Activated CD4-positive, alpha-beta memory T cell treated with anti-CD3 and anti-CD28 coated beads, Interleukin-2, amount 10 ng/mL, durations not matched to agents 7 days and 5 days (primary cell): ENCODE results near the gene SEMA4A. TPM values are rescaled to one million over a fixed set of nuclear protein-coding genes. Genes with fewer than 3 reads are reported as not detected.
A peak's percentile ranks its signal among the peaks of the same experiment; 100 is the strongest.

Source experiments
- CTCF ChIA-PET: fragments of 350-600 bp; sonication (Branson Sonifier 250); formaldehyde crosslinking; loops from one replicate; lab custom pipeline; 2021; ENCODE audit warnings: antibody characterized with exemption, inconsistent platforms; lab: Charles Lee
- POLR2A ChIA-PET: fragments of 350-600 bp; sonication (Branson Sonifier 250); formaldehyde crosslinking; loops from one replicate; lab custom pipeline; 2021; ENCODE audit warnings: antibody characterized with exemption; lab: Charles Lee
- DNase-seq: peaks from one replicate; pipeline ENCODE4 v3.0.0-alpha.2; 2020
- H3K27ac Mint-ChIP-seq: one replicate; pipeline ENCODE4 v1.8.0; 2021; ENCODE audit warnings: mild to moderate bottlenecking, mixed read lengths
- H3K27me3 Mint-ChIP-seq: one replicate; pipeline ENCODE4 v1.8.0; 2021; ENCODE audit warnings: mixed read lengths
- H3K36me3 Mint-ChIP-seq: one replicate; pipeline ENCODE4 v1.8.0; 2021; ENCODE audit warnings: low read depth, mixed read lengths
- H3K4me1 Mint-ChIP-seq: one replicate; pipeline ENCODE4 v1.8.0; 2021; ENCODE audit warnings: mixed read lengths
- H3K4me3 Mint-ChIP-seq: one replicate; pipeline ENCODE4 v1.8.0; 2021; ENCODE audit warnings: mild to moderate bottlenecking, mixed read lengths
- H3K9me3 Mint-ChIP-seq: one replicate; pipeline ENCODE4 v1.8.0; 2021; ENCODE audit warnings: mixed read lengths
- total RNA-seq, 2 experiments: library from RNA; stranded (reverse); gene quantifications; one replicate each; pipeline ENCODE4 v1.2.3, GENCODE V29; 2021

The SEMA4A gene
- total RNA-seq, 2 experiments from 2014 or later = 20.8 to 21.5 TPM

GRCh38 chr1:156155756-156156510 is 2.5 kb downstream of the SEMA4A start:
- H3K27ac Mint-ChIP-seq = peak overlapping the region; percentile 60
- peaks cover 78% of the 10 kb centered on the region for H3K4me1 Mint-ChIP-seq
- CTCF ChIA-PET = interaction anchor here (0.7 to 2.4 kb wide), 8 partner anchors 10 to 69 kb away, joined by 3 to 9 read pairs (median 4); partner anchors contain the start of gene SLC25A44
- POLR2A ChIA-PET = interaction anchor here (0.9 to 3.2 kb wide), 7 partner anchors 38 to 164 kb away, joined by 3 to 19 read pairs (median 4); partner anchors contain the start of genes PMF1, SLC25A44 and SMG5
- no peaks in the 10 kb centered on the region for H3K27me3 Mint-ChIP-seq
- DNase-seq = no peak
- H3K9me3 Mint-ChIP-seq = no peaks in the 10 kb centered on the region
- peaks cover 7% of the 10 kb centered on the region for H3K36me3 Mint-ChIP-seq
- peak overlapping the region; percentile 76 for H3K4me3 Mint-ChIP-seq

- Mint-ChIP-seq H3K36me3 (peaks cover 11% of the 10 kb centered on the region), H3K4me3 (no peak overlapping the region), H3K4me1 (peaks cover 84% of the 10 kb centered on the region), H3K27ac (peak overlapping the region; percentile 51), H3K27me3 (no peaks in the 10 kb centered on the region), H3K9me3 (no peaks in the 10 kb centered on the region)
- no peak for DNase-seq
- ChIA-PET POLR2A (no interaction called here), CTCF (no interaction called here)
Observed at GRCh38 chr1:156157506-156157905, 4.1 kb downstream of the SEMA4A start.

DNA sequence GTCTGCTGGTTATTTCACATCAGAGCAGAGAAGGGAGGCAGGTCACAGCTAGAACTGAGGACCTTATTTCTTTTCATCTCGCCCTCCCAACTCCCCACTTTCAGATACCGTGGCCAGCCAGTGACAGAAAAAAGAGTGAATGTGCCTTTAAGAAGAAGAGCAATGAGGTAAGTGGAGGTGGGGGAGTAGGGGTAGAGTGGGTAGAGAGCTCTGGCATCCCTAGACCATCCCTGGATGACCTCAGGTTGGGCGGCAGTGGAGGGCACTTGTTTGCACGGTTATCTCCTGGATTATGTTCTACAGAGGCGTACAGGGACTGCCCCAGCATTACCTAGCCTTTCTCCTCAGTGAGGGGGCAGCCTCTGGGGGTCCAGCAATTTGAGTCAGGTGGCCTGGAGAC is 4.6 kb downstream of the SEMA4A start:
- H3K4me3 Mint-ChIP-seq = no peak overlapping the region
- peaks cover 11% of the 10 kb centered on the region for H3K36me3 Mint-ChIP-seq
- peak overlapping the region; percentile 51 for H3K27ac Mint-ChIP-seq
- H3K27me3 Mint-ChIP-seq = no peaks in the 10 kb centered on the region
- H3K9me3 Mint-ChIP-seq = no peaks in the 10 kb centered on the region
- ChIA-PET CTCF (no interaction called here), POLR2A (no interaction called here)
- peaks cover 80% of the 10 kb centered on the region for H3K4me1 Mint-ChIP-seq
- no peak for DNase-seq

- H3K36me3 Mint-ChIP-seq = peaks cover 21% of the 10 kb centered on the region
- peaks cover 66% of the 10 kb centered on the region for H3K4me1 Mint-ChIP-seq
- peak overlapping the region; percentile 66 for H3K27ac Mint-ChIP-seq
- CTCF ChIA-PET = interaction anchor here (1.3 to 2.3 kb wide), 2 partner anchors 12 to 65 kb away, joined by 4 to 19 read pairs; no protein-coding TSS in a partner anchor
- POLR2A ChIA-PET = interaction anchor here (1.3 to 3.3 kb wide), 6 partner anchors 12 to 123 kb away, joined by 3 to 13 read pairs (median 8); partner anchors contain the start of genes PMF1, SLC25A44 and SMG5
- H3K27me3 Mint-ChIP-seq = no peaks in the 10 kb centered on the region
- H3K4me3 Mint-ChIP-seq = peak overlapping the region; percentile 56
- peaks cover 2% of the 10 kb centered on the region for H3K9me3 Mint-ChIP-seq
- DNase-seq = no peak
Observed at GRCh38 chr1:156160000-156160742, 6.8 kb downstream of the SEMA4A start.

DNA sequence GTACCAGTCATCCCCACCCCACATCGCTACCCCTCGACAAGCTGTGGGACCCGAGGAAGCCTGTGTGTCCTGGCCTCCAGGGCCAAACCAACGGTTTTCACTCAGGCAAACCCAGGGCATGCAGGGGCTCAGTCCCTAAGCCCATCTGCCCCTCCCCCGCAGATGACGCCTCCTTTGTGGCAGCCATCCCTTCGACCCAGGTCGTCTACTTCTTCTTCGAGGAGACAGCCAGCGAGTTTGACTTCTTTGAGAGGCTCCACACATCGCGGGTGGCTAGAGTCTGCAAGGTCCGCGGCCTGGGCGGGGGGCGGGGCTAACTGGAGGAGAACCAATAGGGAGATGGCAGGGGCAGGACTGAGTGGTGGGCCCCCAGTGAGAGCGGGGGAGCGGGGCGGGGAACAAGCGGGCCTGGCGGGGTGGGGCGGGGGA is 7.4 kb downstream of the SEMA4A start:
- H3K9me3 Mint-ChIP-seq = peaks cover 2% of the 10 kb centered on the region
- no peaks in the 10 kb centered on the region for H3K27me3 Mint-ChIP-seq
- CTCF ChIA-PET = interaction anchor here (1.3 to 2.3 kb wide), 2 partner anchors 13 to 64 kb away, joined by 4 to 19 read pairs; no protein-coding TSS in a partner anchor
- H3K4me3 Mint-ChIP-seq = peak overlapping the region; percentile 56
- peak overlapping the region; percentile 66 for H3K27ac Mint-ChIP-seq
- DNase-seq = peak; percentile 73
- H3K36me3 Mint-ChIP-seq = peaks cover 25% of the 10 kb centered on the region
- H3K4me1 Mint-ChIP-seq = peaks cover 64% of the 10 kb centered on the region
- POLR2A ChIA-PET = interaction anchor here (1.1 to 3.3 kb wide), 7 partner anchors 13 to 122 kb away, joined by 3 to 13 read pairs (median 8); partner anchors contain the start of genes PMF1 and SMG5

GRCh38 chr1:156162430-156163037 is 9.1 kb downstream of the SEMA4A start:
- ChIA-PET POLR2A (interaction anchor here (2.5 to 3.3 kb wide), 3 partner anchors 14 to 63 kb away, joined by 8 to 13 read pairs (median 9); partner anchors contain the start of gene PMF1), CTCF (interaction anchor here (2.3 kb wide), 1 partner anchor 62 kb away, joined by 19 read pairs; no protein-coding TSS in a partner anchor)
- Mint-ChIP-seq H3K27ac (no peak overlapping the region), H3K27me3 (no peaks in the 10 kb centered on the region), H3K36me3 (peaks cover 31% of the 10 kb centered on the region), H3K4me1 (peaks cover 46% of the 10 kb centered on the region), H3K4me3 (no peak overlapping the region), H3K9me3 (peaks cover 2% of the 10 kb centered on the region)
- DNase-seq = no peak

- ChIA-PET CTCF (interaction anchor here (1.1 to 1.2 kb wide), 2 partner anchors 11 to 65 kb away, joined by 3 to 6 read pairs; no protein-coding TSS in a partner anchor), POLR2A (interaction anchor here (0.9 to 1.4 kb wide), 5 partner anchors 12 to 82 kb away, joined by 3 read pairs; partner anchors contain the start of gene PMF1)
- Mint-ChIP-seq H3K9me3 (peaks cover 2% of the 10 kb centered on the region), H3K36me3 (peaks cover 28% of the 10 kb centered on the region), H3K27me3 (no peaks in the 10 kb centered on the region), H3K4me1 (peaks cover 36% of the 10 kb centered on the region), H3K27ac (no peak overlapping the region), H3K4me3 (no peak overlapping the region)
- DNase-seq = no peak
Observed at GRCh38 chr1:156163712-156164111, 10.3 kb downstream of the SEMA4A start.

- DNase-seq = no peak
- Mint-ChIP-seq H3K36me3 (peaks cover 27% of the 10 kb centered on the region), H3K4me1 (peaks cover 30% of the 10 kb centered on the region), H3K9me3 (peaks cover 2% of the 10 kb centered on the region), H3K27me3 (no peaks in the 10 kb centered on the region), H3K27ac (no peak overlapping the region), H3K4me3 (no peak overlapping the region)
- ChIA-PET CTCF (interaction anchor here (0.6 to 2.0 kb wide), 4 partner anchors 11 to 124 kb away, joined by 3 to 6 read pairs (median 4); no protein-coding TSS in a partner anchor), POLR2A (interaction anchor here (0.9 to 1.4 kb wide), 5 partner anchors 12 to 81 kb away, joined by 3 read pairs; partner anchors contain the start of gene PMF1)
Observed at GRCh38 chr1:156164125-156164831, 10.9 kb downstream of the SEMA4A start.

DNA sequence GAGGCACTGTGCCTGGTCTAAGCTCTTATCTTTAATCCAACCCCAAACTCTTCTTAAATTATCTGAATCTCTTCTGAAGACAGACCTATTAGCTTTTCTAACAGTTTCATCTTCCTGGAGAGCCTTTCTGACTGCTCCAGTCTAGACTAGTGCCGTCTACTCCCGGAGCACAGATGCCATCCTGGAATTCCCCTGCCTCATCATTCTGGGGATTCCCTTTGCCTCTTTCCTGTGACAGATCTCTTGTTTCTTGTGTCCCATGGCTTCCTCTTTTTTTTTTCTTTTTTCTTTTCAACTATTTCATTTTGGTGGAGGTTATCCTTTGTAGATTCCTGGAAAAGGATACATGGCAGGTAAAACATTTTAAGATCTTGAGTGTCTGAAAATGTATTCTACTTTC is 11.7 kb downstream of the SEMA4A start:
- H3K27ac Mint-ChIP-seq = no peak overlapping the region
- peaks cover 27% of the 10 kb centered on the region for H3K36me3 Mint-ChIP-seq
- CTCF ChIA-PET = interaction anchor here (2.0 kb wide), 1 partner anchor 17 kb away, joined by 4 read pairs; no protein-coding TSS in a partner anchor
- no peaks in the 10 kb centered on the region for H3K27me3 Mint-ChIP-seq
- no peak overlapping the region for H3K4me3 Mint-ChIP-seq
- DNase-seq = no peak
- POLR2A ChIA-PET = interaction anchor here (0.6 to 1.4 kb wide), 2 partner anchors 15 to 26 kb away, joined by 3 read pairs; no protein-coding TSS in a partner anchor
- peaks cover 2% of the 10 kb centered on the region for H3K9me3 Mint-ChIP-seq
- H3K4me1 Mint-ChIP-seq = peaks cover 22% of the 10 kb centered on the region

DNA sequence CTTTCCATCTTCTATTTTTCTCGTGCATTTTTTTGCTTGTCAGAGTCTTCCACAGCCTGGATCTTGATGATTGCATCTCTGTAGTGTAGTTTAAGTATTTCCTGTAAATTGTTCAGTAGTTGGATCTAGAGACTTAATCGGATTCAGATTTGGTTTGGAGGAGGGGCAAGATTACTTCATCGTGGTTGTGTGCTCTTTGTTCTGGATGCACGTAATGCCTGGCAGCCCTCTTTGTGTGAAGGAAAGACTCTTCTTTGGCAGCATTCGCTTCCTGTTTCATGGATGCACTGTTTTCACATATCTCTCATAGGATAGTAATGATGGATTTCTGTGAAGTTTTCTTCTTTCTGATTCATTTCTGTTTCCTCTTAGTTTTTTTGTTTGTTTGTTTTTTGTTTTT is 14.2 kb downstream of the SEMA4A start:
- H3K27ac Mint-ChIP-seq = no peak overlapping the region
- ChIA-PET POLR2A (no interaction called here), CTCF (no interaction called here)
- H3K27me3 Mint-ChIP-seq = no peaks in the 10 kb centered on the region
- peaks cover 23% of the 10 kb centered on the region for H3K36me3 Mint-ChIP-seq
- H3K4me1 Mint-ChIP-seq = peaks cover 5% of the 10 kb centered on the region
- no peak for DNase-seq
- peaks cover 2% of the 10 kb centered on the region for H3K9me3 Mint-ChIP-seq
- no peak overlapping the region for H3K4me3 Mint-ChIP-seq

GRCh38 chr1:156172696-156173470 is 19.5 kb downstream of the SEMA4A start:
- no peak for DNase-seq
- CTCF ChIA-PET = interaction anchor here (1.2 kb wide), 1 partner anchor 25 kb away, joined by 3 read pairs; no protein-coding TSS in a partner anchor
- H3K4me3 Mint-ChIP-seq = no peak overlapping the region
- H3K27ac Mint-ChIP-seq = no peak overlapping the region
- H3K9me3 Mint-ChIP-seq = no peaks in the 10 kb centered on the region
- no peaks in the 10 kb centered on the region for H3K27me3 Mint-ChIP-seq
- H3K36me3 Mint-ChIP-seq = peaks cover 8% of the 10 kb centered on the region
- POLR2A ChIA-PET = interaction anchor here (1.0 to 1.9 kb wide), 2 partner anchors 40 to 110 kb away, joined by 4 to 5 read pairs; partner anchors contain the start of genes PMF1 and SMG5
- peaks cover 5% of the 10 kb centered on the region for H3K4me1 Mint-ChIP-seq
